Measurements from ENCODE around the gene TMEM131. TPM values are rescaled to one million over a fixed set of nuclear protein-coding genes. Genes with fewer than 3 reads are reported as not detected.

TMEM131 gene
- total and polyA plus RNA-seq, 2 of the 8 experiments (the other 6 are each of a cell fraction or from before 2014, with no cell fraction given), result 9.7 to 22.9 TPM

GRCh38 chr2:97950329-97951154, 45.2 kb downstream of the TMEM131 start:
- WGBS, 2 experiments (ENCODE audit: extremely low coverage in 1 of 2, insufficient coverage in 1 of 2, insufficient read length in 1 of 2, insufficient replicate concordance in 2 of 2, low coverage in 1 of 2, low lambda C conversion rate in 2 of 2, missing lambda C conversion rate in 1 of 2), result 94% methylated on average over 3 of the region's 3 CpGs; no CpG with 5 or more reads in 1 of the 2 experiments
- H3K9ac ChIP-seq (replicated peaks in 1 of 4; ENCODE audit: extremely low read depth in 1 of 4, low read depth in 3 of 4, low read length in 3 of 4), result no peak overlapping the region

More at GRCh38 chr2:97950329-97951154, 45.2 kb downstream of the TMEM131 start:
- Histone ChIP-seq H3K79me2 (ENCODE audit: control insufficient read depth in 1 of 2, insufficient read depth in 2 of 2, low read length in 2 of 2) (peaks cover 0 to 72% of the 10 kb centered on the region in 2 experiments; a peak in 2 of 4 replicates), H3K4ac (replicated peaks; ENCODE audit: insufficient read length, low read depth, low read length) (no peak overlapping the region), H2BK120ac (replicated peaks; ENCODE audit: low read depth, low read length) (no peak overlapping the region), H3K27me3 (replicated peaks in 1 of 4; ENCODE audit: control insufficient read depth in 3 of 4, extremely low read depth in 1 of 4, insufficient read depth in 3 of 4, low read length in 3 of 4) (no peaks in the 10 kb centered on the region), H4K91ac (replicated peaks; ENCODE audit: insufficient read length, low read length) (no peak overlapping the region), H2BK15ac (ENCODE audit: low read length) (no peak overlapping the region), H3K4me2 (ENCODE audit: insufficient read depth in 1 of 2, low read depth in 2 of 2, low read length in 2 of 2) (no peak overlapping the region), H3K14ac (ENCODE audit: insufficient read length) (no peak overlapping the region), H3K23me2 (ENCODE audit: low read depth, low read length) (no peaks in the 10 kb centered on the region), H3K4me3 (ENCODE audit: extremely low read depth in 1 of 4, insufficient read depth in 2 of 4, low read depth in 3 of 4, low read length in 4 of 4) (no peak overlapping the region), H3K23ac (ENCODE audit: insufficient read length) (no peak overlapping the region), H2AK5ac (ENCODE audit: low read depth, low read length) (no peak overlapping the region), H3K56ac (replicated peaks; ENCODE audit: insufficient read length, low read depth, low read length) (no peak overlapping the region), H4K20me1 (replicated peaks in 1 of 2; ENCODE audit: control insufficient read depth in 1 of 2, insufficient read depth in 2 of 2, low read length in 2 of 2) (peaks cover 0 to 1% of the 10 kb centered on the region in 2 experiments), H3K27ac (ENCODE audit: low read depth, low read length) (no peak overlapping the region), H3K36me3 (ENCODE audit: control insufficient read depth in 2 of 4, insufficient read depth in 4 of 4, low read length in 3 of 4) (no peaks in the 10 kb centered on the region), H3K79me1 (ENCODE audit: low read depth, low read length) (no peaks in the 10 kb centered on the region), H2AFZ (ENCODE audit: low read length) (no peak overlapping the region), H3K9me3 (ENCODE audit: insufficient read depth in 2 of 2, low read depth in 1 of 2, low read length in 1 of 2) (no peaks in the 10 kb centered on the region), H2BK12ac (ENCODE audit: low read depth, low read length) (no peak overlapping the region), H2BK5ac (ENCODE audit: low read depth, low read length) (no peak overlapping the region), H2BK20ac (ENCODE audit: low read length) (no peak overlapping the region), H3K4me1 (replicated peaks in 1 of 4; ENCODE audit: control insufficient read depth in 3 of 4, insufficient read depth in 4 of 4, low read length in 3 of 4) (no peaks in the 10 kb centered on the region), H3K18ac (ENCODE audit: extremely low read depth, low read length) (no peak overlapping the region), H4K8ac (ENCODE audit: extremely low read depth, insufficient read depth, low read length) (no peak overlapping the region), H4K5ac (ENCODE audit: insufficient read length, low read depth, low read length) (no peak overlapping the region)
- POLR2A ChIA-PET (ENCODE audit: partially characterized antibody), result no interaction called here
- CTCF ChIA-PET (ENCODE audit: partially characterized antibody), result interaction anchor here (0.7 to 1.5 kb wide), 2 partner anchors 144 to 270 kb away, joined by 3 to 5 read pairs; no protein-coding TSS in a partner anchor
- FAIRE-seq (no peak), DNase-seq (ENCODE audit: low read depth in 1 of 2, low spot score in 2 of 2) (no peak)
- TF ChIP-seq JUND (IDR thresholded peaks at IDR 0.05; ENCODE audit: low read length) (no peak), ASH2L (IDR thresholded peaks at IDR 0.05; ENCODE audit: low read length) (no peak), RNF2 (IDR thresholded peaks at IDR 0.05; ENCODE audit: borderline replicate concordance, low read depth, low read length, missing control alignments, poor library complexity, severe bottlenecking) (no peak)

All from H1 (cell line).